HEK293T (cell line): Measurements from ENCODE around the gene WDR27.

Source experiments
- BHLHE40 ChIP-seq: fragments of 450-650 bp; IDR thresholded peaks from 2 replicates; pipeline ENCODE4 v1.6.1; 2016; ENCODE audit warnings: mild to moderate bottlenecking, moderate library complexity, borderline replicate concordance
- FOXK2 ChIP-seq: fragments of 450-650 bp; IDR thresholded peaks from 2 replicates; pipeline ENCODE4 v1.6.1; 2016; ENCODE audit warnings: mild to moderate bottlenecking
- HDGF ChIP-seq: fragments of 450-650 bp; IDR thresholded peaks from 2 replicates; pipeline ENCODE4 v1.6.1; 2017; ENCODE audit warnings: antibody characterized with exemption, borderline replicate concordance
- NFRKB ChIP-seq: fragments of 450-650 bp; IDR thresholded peaks from 2 replicates; pipeline ENCODE4 v1.6.1; 2016; ENCODE audit warnings: mild to moderate bottlenecking, moderate library complexity

- TF ChIP-seq HDGF: no peak
- no peak for TF ChIP-seq BHLHE40
- no peak for TF ChIP-seq FOXK2
- TF ChIP-seq NFRKB: no peak
Measured at GRCh38 chr6:169474362-169474761, 227.5 kb downstream of the WDR27 start.
